ENCODE measurements around the gene MYO15B.

MYO15B gene

GRCh38 chr17:75617675-75618074 lies 30.1 kb downstream of the MYO15B start:
- H3K9ac ChIP-seq (ENCODE audit: low read length), result no peak overlapping the region
- no peak overlapping the region for H3K27ac ChIP-seq (ENCODE audit: low read depth, low read length)
- H3K4me3 ChIP-seq (ENCODE audit: low read length), result no peak overlapping the region
- no peaks in the 10 kb centered on the region for H3K4me1 ChIP-seq (ENCODE audit: control insufficient read depth, insufficient read depth, low read length)
- H3K36me3 ChIP-seq (ENCODE audit: control insufficient read depth, insufficient read depth, low read length), result peaks cover 33% of the 10 kb centered on the region
- H3K27me3 ChIP-seq (ENCODE audit: control insufficient read depth, insufficient read depth, low read length), result no peaks in the 10 kb centered on the region

GRCh38 chr17:75619506-75620431 lies 32.2 kb downstream of the MYO15B start:
- Histone ChIP-seq H3K4me3 (ENCODE audit: low read length) (no peak overlapping the region), H3K27me3 (ENCODE audit: control insufficient read depth, insufficient read depth, low read length) (no peaks in the 10 kb centered on the region), H3K27ac (ENCODE audit: low read depth, low read length) (no peak overlapping the region), H3K9ac (ENCODE audit: low read length) (no peak overlapping the region), H3K36me3 (ENCODE audit: control insufficient read depth, insufficient read depth, low read length) (peaks cover 29% of the 10 kb centered on the region), H3K4me1 (ENCODE audit: control insufficient read depth, insufficient read depth, low read length) (no peaks in the 10 kb centered on the region)

- Histone ChIP-seq H3K27me3 (ENCODE audit: control insufficient read depth, insufficient read depth, low read length) (no peaks in the 10 kb centered on the region), H3K36me3 (ENCODE audit: control insufficient read depth, insufficient read depth, low read length) (peaks cover 27% of the 10 kb centered on the region), H3K4me3 (ENCODE audit: low read length) (no peak overlapping the region), H3K4me1 (ENCODE audit: control insufficient read depth, insufficient read depth, low read length) (no peaks in the 10 kb centered on the region), H3K9ac (ENCODE audit: low read length) (no peak overlapping the region), H3K27ac (ENCODE audit: low read depth, low read length) (no peak overlapping the region)
Measured at GRCh38 chr17:75621489-75621888, 33.9 kb downstream of the MYO15B start.

DNA sequence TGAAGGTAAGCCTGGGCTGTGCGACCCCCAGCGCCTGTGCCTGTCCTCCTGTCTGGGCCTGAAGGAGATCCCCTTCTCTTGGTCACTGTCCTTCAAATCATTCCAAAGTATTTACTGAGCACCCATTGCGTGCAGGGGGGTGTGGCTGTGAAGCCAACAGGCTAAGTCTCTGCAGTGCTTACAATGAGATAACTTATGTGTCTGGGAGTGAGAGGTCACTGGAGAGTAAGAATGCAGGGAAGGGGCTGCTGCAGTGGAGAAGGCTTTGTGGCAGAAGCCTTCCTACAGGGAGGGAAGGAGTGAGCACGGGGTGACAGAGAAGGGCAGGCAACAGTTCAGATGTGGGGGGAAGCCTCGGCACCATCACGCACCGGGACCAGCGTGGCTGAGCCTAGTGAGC lies 34.5 kb downstream of the MYO15B start:
- Histone ChIP-seq H3K27me3 (ENCODE audit: control insufficient read depth, insufficient read depth, low read length) (no peaks in the 10 kb centered on the region), H3K4me3 (ENCODE audit: low read length) (no peak overlapping the region), H3K27ac (ENCODE audit: low read depth, low read length) (no peak overlapping the region), H3K4me1 (ENCODE audit: control insufficient read depth, insufficient read depth, low read length) (no peaks in the 10 kb centered on the region), H3K9ac (ENCODE audit: low read length) (no peak overlapping the region), H3K36me3 (ENCODE audit: control insufficient read depth, insufficient read depth, low read length) (peaks cover 27% of the 10 kb centered on the region)

DNA sequence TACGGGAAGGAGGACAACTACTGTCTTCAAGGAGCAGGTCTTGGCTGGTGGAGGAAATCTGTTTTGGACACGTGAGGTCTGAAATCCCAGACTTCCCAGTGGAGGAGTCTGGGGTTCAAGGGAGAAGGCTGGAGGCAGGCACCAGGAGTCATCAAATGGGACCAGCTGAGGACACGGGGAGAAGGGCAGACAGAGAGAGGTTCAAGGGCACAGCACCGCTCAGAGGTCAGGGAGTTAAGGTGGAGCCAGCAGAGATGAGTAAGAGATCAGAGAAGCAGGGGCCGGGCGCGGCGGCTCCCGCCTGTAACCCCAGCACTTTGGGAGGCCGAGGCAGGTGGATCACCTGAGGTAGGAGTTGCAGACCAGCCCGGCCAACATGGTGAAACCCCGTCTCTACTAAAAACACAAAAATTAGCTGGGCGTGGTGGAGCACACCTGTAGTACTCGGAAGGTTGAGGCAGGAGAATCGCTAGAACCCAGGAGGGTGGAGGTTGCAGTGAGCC lies 35.2 kb downstream of the MYO15B start:
- Histone ChIP-seq H3K9ac (ENCODE audit: low read length) (no peak overlapping the region), H3K27ac (ENCODE audit: low read depth, low read length) (no peak overlapping the region), H3K36me3 (ENCODE audit: control insufficient read depth, insufficient read depth, low read length) (peaks cover 26% of the 10 kb centered on the region), H3K4me1 (ENCODE audit: control insufficient read depth, insufficient read depth, low read length) (no peaks in the 10 kb centered on the region), H3K4me3 (ENCODE audit: low read length) (no peak overlapping the region), H3K27me3 (ENCODE audit: control insufficient read depth, insufficient read depth, low read length) (no peaks in the 10 kb centered on the region)

- no peak overlapping the region for H3K4me3 ChIP-seq (ENCODE audit: low read length)
- H3K27me3 ChIP-seq (ENCODE audit: control insufficient read depth, insufficient read depth, low read length), result no peaks in the 10 kb centered on the region
- peaks cover 21% of the 10 kb centered on the region for H3K36me3 ChIP-seq (ENCODE audit: control insufficient read depth, insufficient read depth, low read length)
- no peaks in the 10 kb centered on the region for H3K4me1 ChIP-seq (ENCODE audit: control insufficient read depth, insufficient read depth, low read length)
- H3K27ac ChIP-seq (ENCODE audit: low read depth, low read length), result no peak overlapping the region
- H3K9ac ChIP-seq (ENCODE audit: low read length), result no peak overlapping the region
Measured at GRCh38 chr17:75623386-75623785, 35.8 kb downstream of the MYO15B start.

GRCh38 chr17:75624021-75624420 lies 36.4 kb downstream of the MYO15B start:
- Histone ChIP-seq H3K27ac (ENCODE audit: low read depth, low read length) (no peak overlapping the region), H3K4me1 (ENCODE audit: control insufficient read depth, insufficient read depth, low read length) (no peaks in the 10 kb centered on the region), H3K4me3 (ENCODE audit: low read length) (no peak overlapping the region), H3K36me3 (ENCODE audit: control insufficient read depth, insufficient read depth, low read length) (peaks cover 15% of the 10 kb centered on the region), H3K9ac (ENCODE audit: low read length) (no peak overlapping the region), H3K27me3 (ENCODE audit: control insufficient read depth, insufficient read depth, low read length) (no peaks in the 10 kb centered on the region)

DNA sequence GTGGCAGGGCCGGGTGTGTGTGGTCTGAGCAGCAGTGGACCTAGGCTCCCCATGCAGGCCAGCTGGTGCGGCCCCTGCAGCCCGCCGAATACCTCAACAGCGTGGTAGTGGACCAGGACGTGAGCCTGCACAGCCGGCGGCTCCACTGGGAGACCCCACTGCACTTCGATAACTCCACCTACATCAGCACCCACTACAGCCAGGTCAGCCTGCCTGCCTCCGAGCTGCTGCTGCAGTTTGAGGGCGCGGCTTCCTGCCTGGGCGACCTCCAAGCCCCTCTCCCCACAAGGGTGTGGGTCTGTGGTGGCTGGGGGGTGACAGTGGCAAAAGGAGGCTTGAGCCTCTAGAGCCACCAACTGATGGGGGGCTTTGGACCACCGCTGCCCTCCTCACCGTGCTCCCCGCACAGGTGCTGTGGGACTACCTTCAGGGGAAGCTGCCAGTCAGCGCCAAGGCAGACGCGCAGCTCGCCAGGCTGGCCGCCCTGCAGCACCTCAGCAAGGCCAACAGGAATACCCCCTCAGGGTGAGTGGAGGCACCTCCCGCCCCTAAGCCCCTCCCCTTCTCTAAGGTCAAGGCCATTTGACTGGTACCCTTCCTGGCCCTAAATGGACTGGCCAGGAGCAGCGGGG lies 37.2 kb downstream of the MYO15B start:
- Histone ChIP-seq H3K27me3 (ENCODE audit: control insufficient read depth, insufficient read depth, low read length) (no peaks in the 10 kb centered on the region), H3K4me3 (ENCODE audit: low read length) (no peak overlapping the region), H3K36me3 (ENCODE audit: control insufficient read depth, insufficient read depth, low read length) (peaks cover 12% of the 10 kb centered on the region), H3K27ac (ENCODE audit: low read depth, low read length) (no peak overlapping the region), H3K9ac (ENCODE audit: low read length) (no peak overlapping the region), H3K4me1 (ENCODE audit: control insufficient read depth, insufficient read depth, low read length) (no peaks in the 10 kb centered on the region)

DNA sequence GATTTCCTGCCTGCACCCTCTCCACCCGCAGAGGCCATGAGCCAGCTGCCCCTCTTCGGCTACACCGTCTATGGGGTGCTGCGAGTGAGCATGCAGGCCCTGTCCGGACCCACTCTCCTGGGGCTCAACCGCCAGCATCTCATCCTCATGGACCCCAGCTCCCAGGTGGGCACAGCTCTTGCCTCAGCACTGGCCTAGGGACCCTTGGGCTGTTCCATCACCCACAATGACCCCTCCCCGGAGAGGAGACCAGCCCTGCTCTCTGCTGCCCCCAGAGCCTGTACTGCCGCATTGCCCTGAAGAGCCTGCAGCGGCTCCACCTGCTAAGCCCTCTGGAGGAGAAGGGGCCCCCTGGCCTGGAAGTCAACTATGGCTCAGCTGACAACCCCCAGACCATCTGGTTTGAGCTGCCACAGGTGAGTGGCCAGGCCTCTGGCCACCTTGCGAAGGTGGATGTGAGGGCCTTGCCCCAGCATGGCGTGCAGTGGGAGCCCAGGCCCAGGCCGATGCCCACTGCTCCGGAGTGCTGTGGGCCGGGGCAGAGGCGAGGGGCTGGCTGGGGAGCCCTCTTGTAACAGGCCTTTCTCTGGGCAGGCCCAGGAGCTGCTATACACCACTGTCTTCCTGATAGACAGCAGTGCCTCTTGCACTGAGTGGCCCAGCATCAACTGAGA lies 38.4 kb downstream of the MYO15B start:
- no peak overlapping the region for H3K4me3 ChIP-seq (ENCODE audit: low read length)
- H3K9ac ChIP-seq (ENCODE audit: low read length), result no peak overlapping the region
- peaks cover 10% of the 10 kb centered on the region for H3K36me3 ChIP-seq (ENCODE audit: control insufficient read depth, insufficient read depth, low read length)
- H3K27ac ChIP-seq (ENCODE audit: low read depth, low read length), result no peak overlapping the region
- no peaks in the 10 kb centered on the region for H3K4me1 ChIP-seq (ENCODE audit: control insufficient read depth, insufficient read depth, low read length)
- no peaks in the 10 kb centered on the region for H3K27me3 ChIP-seq (ENCODE audit: control insufficient read depth, insufficient read depth, low read length)

GRCh38 chr17:75626496-75627038 lies 39.0 kb downstream of the MYO15B start:
- H3K36me3 ChIP-seq (ENCODE audit: control insufficient read depth, insufficient read depth, low read length), result peaks cover 9% of the 10 kb centered on the region
- no peaks in the 10 kb centered on the region for H3K4me1 ChIP-seq (ENCODE audit: control insufficient read depth, insufficient read depth, low read length)
- H3K27ac ChIP-seq (ENCODE audit: low read depth, low read length), result no peak overlapping the region
- no peaks in the 10 kb centered on the region for H3K27me3 ChIP-seq (ENCODE audit: control insufficient read depth, insufficient read depth, low read length)
- H3K4me3 ChIP-seq (ENCODE audit: low read length), result no peak overlapping the region
- no peak overlapping the region for H3K9ac ChIP-seq (ENCODE audit: low read length)

DNA sequence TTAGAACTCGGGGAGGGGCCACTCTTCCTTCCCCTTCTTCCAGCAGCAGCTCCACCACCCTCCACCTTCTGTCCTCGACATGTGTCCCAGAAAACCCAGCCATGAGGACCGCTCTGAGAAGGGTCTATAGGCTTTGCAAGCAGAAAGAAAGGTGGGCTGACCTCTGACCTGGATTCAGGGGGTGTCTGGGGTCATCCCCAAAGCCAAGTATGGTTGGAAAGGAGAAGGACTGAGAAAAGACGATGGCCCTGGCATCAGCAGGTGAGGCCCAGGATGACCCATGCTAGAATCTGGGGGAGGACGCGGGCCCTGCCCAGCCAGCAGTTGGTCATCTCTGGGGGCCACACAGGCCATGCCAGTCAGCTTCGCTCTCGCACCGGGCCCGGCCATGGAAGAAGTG lies 39.5 kb downstream of the MYO15B start:
- Histone ChIP-seq H3K36me3 (ENCODE audit: control insufficient read depth, insufficient read depth, low read length) (peaks cover 9% of the 10 kb centered on the region), H3K27ac (ENCODE audit: low read depth, low read length) (no peak overlapping the region), H3K4me1 (ENCODE audit: control insufficient read depth, insufficient read depth, low read length) (no peaks in the 10 kb centered on the region), H3K9ac (ENCODE audit: low read length) (no peak overlapping the region), H3K27me3 (ENCODE audit: control insufficient read depth, insufficient read depth, low read length) (no peaks in the 10 kb centered on the region), H3K4me3 (ENCODE audit: low read length) (no peak overlapping the region)

- Histone ChIP-seq H3K9ac (ENCODE audit: low read length) (no peak overlapping the region), H3K36me3 (ENCODE audit: control insufficient read depth, insufficient read depth, low read length) (peaks cover 9% of the 10 kb centered on the region), H3K4me3 (ENCODE audit: low read length) (no peak overlapping the region), H3K27ac (ENCODE audit: low read depth, low read length) (no peak overlapping the region), H3K4me1 (ENCODE audit: control insufficient read depth, insufficient read depth, low read length) (peaks cover 3% of the 10 kb centered on the region), H3K27me3 (ENCODE audit: control insufficient read depth, insufficient read depth, low read length) (no peaks in the 10 kb centered on the region)
Measured at GRCh38 chr17:75628425-75628824, 40.8 kb downstream of the MYO15B start.

All from rectal smooth muscle tissue (tissue), 1 donor.